ENCODE measurements around the gene MICAL2. TPM values are rescaled to one million over a fixed set of nuclear protein-coding genes. Genes with fewer than 3 reads are reported as not detected.

MICAL2 gene
- total and polyA plus RNA-seq, 2 of the 8 experiments (the other 6 are each of a cell fraction or from before 2014, with no cell fraction given) = 1.3 to 4.1 TPM

- no peak overlapping the region for H2AK5ac ChIP-seq (ENCODE audit: low read depth, low read length)
- no peak overlapping the region for H4K8ac ChIP-seq (ENCODE audit: extremely low read depth, insufficient read depth, low read length)
- H3K56ac ChIP-seq (replicated peaks; ENCODE audit: insufficient read length, low read depth, low read length) = no peak overlapping the region
- H3K27me3 ChIP-seq (replicated peaks in 1 of 4; ENCODE audit: control insufficient read depth in 3 of 4, extremely low read depth in 1 of 4, insufficient read depth in 3 of 4, low read length in 3 of 4) = no peaks in the 10 kb centered on the region
- no peaks in the 10 kb centered on the region; the same call in 1 of the 2 replicates for H3K79me1 ChIP-seq (ENCODE audit: low read depth, low read length)
- H3K36me3 ChIP-seq (ENCODE audit: control insufficient read depth in 2 of 4, insufficient read depth in 4 of 4, low read length in 3 of 4) = no peaks in the 10 kb centered on the region
- CTCF ChIA-PET (ENCODE audit: partially characterized antibody) = interaction anchor here (0.9 to 1.3 kb wide), 2 partner anchors 49 to 65 kb away, joined by 3 to 4 read pairs; no protein-coding TSS in a partner anchor
- no peak overlapping the region for H3K4ac ChIP-seq (replicated peaks; ENCODE audit: insufficient read length, low read depth, low read length)
- no peak overlapping the region for H3K18ac ChIP-seq (ENCODE audit: extremely low read depth, low read length)
- no peak overlapping the region for H4K91ac ChIP-seq (replicated peaks; ENCODE audit: insufficient read length, low read length)
- H4K5ac ChIP-seq (ENCODE audit: insufficient read length, low read depth, low read length) = no peak overlapping the region
- H3K79me2 ChIP-seq (ENCODE audit: control insufficient read depth in 1 of 2, insufficient read depth in 2 of 2, low read length in 2 of 2) = no peaks in the 10 kb centered on the region; a peak in 1 of 4 replicates
- H3K27ac ChIP-seq (ENCODE audit: low read depth, low read length) = no peak overlapping the region
- no peak for FAIRE-seq
- H3K23ac ChIP-seq (ENCODE audit: insufficient read length) = no peak overlapping the region
- no peak overlapping the region for H2BK120ac ChIP-seq (replicated peaks; ENCODE audit: low read depth, low read length)
- 95% methylated on average over 5 of the region's 5 CpGs; no CpG with 5 or more reads in 1 of the 2 experiments for whole genome bisulfite sequencing, 2 experiments (ENCODE audit: extremely low coverage in 1 of 2, insufficient coverage in 1 of 2, insufficient read length in 1 of 2, insufficient replicate concordance in 2 of 2, low coverage in 1 of 2, low lambda C conversion rate in 2 of 2, missing lambda C conversion rate in 1 of 2)
- H2AFZ ChIP-seq (ENCODE audit: low read length) = no peak overlapping the region
- H3K4me1 ChIP-seq (replicated peaks in 1 of 4; ENCODE audit: control insufficient read depth in 3 of 4, insufficient read depth in 4 of 4, low read length in 3 of 4) = no peaks in the 10 kb centered on the region
- no peak overlapping the region for H2BK12ac ChIP-seq (ENCODE audit: low read depth, low read length)
- POLR2A ChIA-PET (ENCODE audit: partially characterized antibody) = interaction anchor here (1.0 kb wide), 1 partner anchor 14 kb away, joined by 3 read pairs; no protein-coding TSS in a partner anchor
- no peak overlapping the region for H2BK15ac ChIP-seq (ENCODE audit: low read length)
- H3K4me2 ChIP-seq (ENCODE audit: insufficient read depth in 1 of 2, low read depth in 2 of 2, low read length in 2 of 2) = no peak overlapping the region
- no peak overlapping the region for H2BK20ac ChIP-seq (ENCODE audit: low read length)
- H2BK5ac ChIP-seq (ENCODE audit: low read depth, low read length) = no peak overlapping the region
- DNase-seq (ENCODE audit: low read depth in 1 of 2, low spot score in 2 of 2) = no peak
- no peak overlapping the region for H3K4me3 ChIP-seq (ENCODE audit: extremely low read depth in 1 of 4, insufficient read depth in 2 of 4, low read depth in 3 of 4, low read length in 4 of 4)
- no peak overlapping the region for H3K9ac ChIP-seq (replicated peaks in 1 of 4; ENCODE audit: extremely low read depth in 1 of 4, low read depth in 3 of 4, low read length in 3 of 4)
- 0 out of 4 replicates have a peak, but pooled peaks cover 2 to 4% of the 10 kb centered on the region in 2 experiments for H3K9me3 ChIP-seq (ENCODE audit: insufficient read depth in 2 of 2, low read depth in 1 of 2, low read length in 1 of 2)
- peaks cover 4% of the 10 kb centered on the region; the same call in 1 of the 2 replicates for H3K23me2 ChIP-seq (ENCODE audit: low read depth, low read length)
- H3K14ac ChIP-seq (ENCODE audit: insufficient read length) = no peak overlapping the region
- H4K20me1 ChIP-seq (replicated peaks in 1 of 2; ENCODE audit: control insufficient read depth in 1 of 2, insufficient read depth in 2 of 2, low read length in 2 of 2) = peaks cover 0 to 4% of the 10 kb centered on the region in 2 experiments
- TF ChIP-seq RNF2 (IDR thresholded peaks at IDR 0.05; ENCODE audit: borderline replicate concordance, low read depth, low read length, missing control alignments, poor library complexity, severe bottlenecking) (no peak), CBX8 (IDR thresholded peaks at IDR 0.05; ENCODE audit: borderline replicate concordance, low read depth, low read length) (no peak), EGR1 (IDR thresholded peaks at IDR 0.05; ENCODE audit: borderline replicate concordance, low read depth, low read length) (no peak), NANOG (IDR thresholded peaks at IDR 0.05; ENCODE audit: insufficient read depth, low read depth, low read length, poor library complexity, severe bottlenecking) (no peak), SP4 (IDR thresholded peaks at IDR 0.05; ENCODE audit: low read length) (no peak), ATF2 (IDR thresholded peaks at IDR 0.05; ENCODE audit: low read length) (no peak), SIN3A (conservative IDR thresholded peaks at IDR 0.05 in 1 of 2, IDR thresholded peaks at IDR 0.05 in 1 of 2; ENCODE audit: low read depth in 1 of 2, low read length in 2 of 2) (no peak), KDM5A (IDR thresholded peaks at IDR 0.05; ENCODE audit: low read length) (no peak), FOSL1 (IDR thresholded peaks at IDR 0.05; ENCODE audit: insufficient read depth, low read depth, low read length) (no peak), TCF12 (IDR thresholded peaks at IDR 0.05; ENCODE audit: low read depth, low read length) (no peak), BCL11A (IDR thresholded peaks at IDR 0.05; ENCODE audit: low read depth in 2 of 2, low read length in 2 of 2) (no peak), POLR2AphosphoS5 (IDR thresholded peaks at IDR 0.05; ENCODE audit: low read depth, low read length) (no peak)
Measured at GRCh38 chr11:12170984-12171383, 60.6 kb downstream of the MICAL2 start.

All from H1 (cell line).